ENCODE results near the gene ATAD3B. TPM values are rescaled to one million over a fixed set of nuclear protein-coding genes. Genes with fewer than 3 reads are reported as not detected.

The ATAD3B gene
- total RNA-seq, 1 experiment from 2014 or later, result 21.1 TPM

DNA sequence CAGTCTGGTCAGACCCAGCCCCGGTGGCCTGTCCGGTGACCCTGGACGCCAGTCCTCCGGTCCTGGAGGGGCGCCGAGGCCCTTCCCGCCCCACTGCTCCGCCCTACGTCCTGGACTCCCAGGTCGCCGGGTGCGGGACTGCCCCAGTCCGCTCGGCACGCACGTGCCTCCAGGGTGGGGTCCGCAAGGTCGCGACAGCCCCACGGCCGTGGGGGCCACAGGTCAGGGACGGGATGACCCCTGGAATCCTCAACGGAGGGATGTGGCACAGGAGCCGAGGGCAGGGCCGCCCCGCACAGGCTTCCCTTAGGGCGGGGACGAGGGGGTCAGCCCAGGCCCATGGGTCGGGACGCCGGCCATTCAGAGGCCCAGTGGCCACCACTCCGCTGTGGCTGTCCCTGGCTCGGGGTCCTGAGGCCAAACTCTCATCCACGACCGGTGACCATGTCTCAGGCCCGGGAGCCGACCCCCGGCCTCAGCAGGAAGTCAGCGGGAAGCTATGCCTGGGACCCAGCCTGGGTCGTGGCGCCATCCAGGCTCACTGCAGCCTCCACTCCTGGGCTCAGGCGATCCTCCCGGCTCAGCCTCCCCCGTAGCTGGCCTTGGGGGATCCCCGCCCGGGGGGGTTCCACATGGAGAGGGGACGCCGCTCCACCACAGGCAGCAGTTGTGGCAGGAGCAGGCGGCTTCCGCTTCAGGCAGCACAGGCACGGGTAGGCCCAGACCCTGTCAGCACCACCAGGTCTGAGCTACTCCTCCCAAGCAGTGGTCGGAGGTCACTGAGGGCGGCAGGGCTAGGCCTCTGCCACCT, 69.5 kb downstream of the ATAD3B start:
- DNase-seq (ENCODE audit: extremely low read depth, low read depth), result no peak

DNA sequence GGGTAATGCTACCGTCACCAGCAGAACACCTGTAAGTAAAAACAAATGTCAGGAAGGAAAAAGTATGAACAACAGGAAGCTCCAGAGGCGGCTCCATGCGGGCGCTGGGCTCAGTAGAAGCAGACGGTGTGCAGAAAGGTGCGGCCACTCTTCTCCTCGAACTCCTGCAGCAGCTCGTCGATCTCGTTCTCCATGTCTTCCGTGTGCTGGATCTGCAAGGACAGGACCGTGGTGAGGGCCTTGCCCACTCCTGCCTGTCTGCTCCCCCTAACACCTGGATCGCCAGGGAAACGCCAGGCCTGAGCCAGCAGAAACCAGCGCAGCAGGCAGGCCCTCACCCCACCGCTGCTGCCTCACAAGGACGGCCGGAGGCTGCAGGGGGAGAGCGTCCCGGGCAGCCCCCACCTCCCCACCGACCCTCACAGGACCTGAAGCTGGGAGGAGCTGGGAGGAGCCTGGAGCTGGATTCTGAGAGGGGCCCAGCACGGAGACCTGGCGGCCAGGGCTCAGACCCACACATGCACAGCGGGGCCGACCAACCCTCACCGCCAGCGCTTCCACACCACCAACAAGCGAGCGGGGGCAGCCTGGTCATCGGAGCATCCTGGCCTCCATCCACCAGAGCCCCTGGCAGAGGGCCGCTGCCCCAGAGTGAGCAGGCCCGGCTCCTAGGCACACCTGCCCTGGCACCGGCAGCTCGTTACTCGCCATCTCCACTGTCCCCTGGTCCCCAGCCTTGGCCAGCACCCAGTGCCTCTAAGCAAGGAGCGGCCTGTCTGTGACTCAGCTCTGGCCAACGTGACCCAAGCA, 70.6 kb downstream of the ATAD3B start:
- DNase-seq (ENCODE audit: extremely low read depth, low read depth), result no peak

DNA sequence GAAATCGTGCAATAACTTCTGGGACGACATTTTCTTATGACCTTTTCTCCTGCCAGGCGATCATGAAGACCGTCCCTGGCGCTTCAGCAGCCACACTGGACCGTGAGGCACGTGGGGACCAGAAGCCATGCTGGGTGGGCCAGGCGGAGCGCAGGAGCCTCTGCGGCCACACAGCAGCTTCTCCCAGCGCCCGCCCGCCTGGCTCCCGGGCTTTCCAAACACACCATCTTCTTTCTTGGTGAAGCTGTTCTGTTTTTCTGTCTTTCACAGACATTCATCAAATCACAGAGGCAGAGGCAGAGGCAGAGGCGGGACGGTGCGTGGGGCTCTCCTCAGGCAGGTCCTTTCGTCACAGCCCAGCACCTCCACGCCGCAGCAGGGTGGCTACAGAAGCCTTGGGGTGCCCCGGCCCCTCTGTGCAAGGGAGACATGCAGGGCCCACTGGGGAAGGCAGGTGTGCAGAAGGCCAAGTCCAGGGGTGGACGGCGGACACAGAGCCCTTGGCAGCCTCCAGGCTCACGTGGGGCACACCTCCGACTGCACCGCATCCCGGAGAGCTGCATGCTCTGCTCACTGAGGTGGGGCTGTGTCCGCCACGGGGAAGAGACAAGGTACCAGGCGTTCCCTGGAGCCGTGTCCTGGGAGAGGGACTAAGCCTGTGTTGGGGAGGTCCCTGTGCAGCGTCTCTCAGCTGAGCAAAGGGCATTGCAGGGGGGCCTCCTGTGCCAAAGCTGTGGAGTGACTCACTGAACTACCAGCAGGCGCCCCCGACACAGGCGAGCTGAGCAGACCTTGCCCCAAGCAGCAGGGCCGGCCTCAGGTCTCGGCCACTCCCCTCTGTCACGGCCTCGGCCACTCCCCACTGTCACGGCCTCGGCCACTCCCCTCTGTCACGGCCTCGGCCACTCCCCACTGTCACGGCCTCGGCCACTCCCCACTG, 71.5 kb downstream of the ATAD3B start:
- no peak for DNase-seq (ENCODE audit: extremely low read depth, low read depth)

DNA sequence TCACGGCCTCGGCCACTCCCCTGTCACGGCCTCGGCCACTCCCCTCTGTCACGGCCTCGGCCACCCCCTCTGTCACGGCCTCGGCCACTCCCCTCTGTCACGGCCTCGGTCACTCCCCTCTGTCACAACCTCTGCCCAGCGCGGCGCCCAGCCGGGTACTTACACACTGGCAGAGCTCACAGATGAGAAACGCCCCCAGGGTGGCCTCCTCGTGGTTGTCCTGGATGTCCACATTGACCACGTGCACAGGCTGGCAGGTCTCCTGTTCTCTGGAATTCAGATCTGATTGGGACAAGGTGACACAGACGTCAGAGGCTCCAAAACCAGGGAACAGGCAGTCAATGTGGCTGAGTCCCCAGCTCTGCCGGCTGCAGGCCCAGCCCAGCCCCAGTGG, 72.1 kb downstream of the ATAD3B start:
- no peak for DNase-seq (ENCODE audit: extremely low read depth, low read depth)

DNA sequence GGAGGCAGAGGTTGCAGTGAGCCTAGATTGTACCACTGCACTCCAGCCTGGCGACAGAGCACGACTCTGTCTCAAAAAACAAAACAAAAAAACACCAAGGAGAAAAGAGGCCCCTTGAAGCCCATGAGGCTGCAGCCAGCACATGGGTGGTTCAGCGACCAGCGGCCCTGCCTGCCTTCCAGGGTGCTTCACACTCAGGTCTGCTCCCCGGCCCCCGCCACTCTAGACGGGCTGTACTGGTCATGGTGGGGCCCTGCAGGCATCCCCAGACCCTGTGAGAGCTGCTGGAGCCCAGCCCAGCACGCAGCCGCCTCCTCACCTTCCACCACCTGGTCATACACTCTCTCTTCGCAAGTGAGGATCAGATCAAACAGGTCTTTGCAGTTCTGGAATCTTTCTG, 73.0 kb downstream of the ATAD3B start:
- no peak for DNase-seq (ENCODE audit: extremely low read depth, low read depth)

Other genes with a start within 250 kb of the ATAD3B start
- 81.0 and 83.6 TPM in 2 replicates for gene SDF4, start 239.8 kb upstream of the ATAD3B start, total RNA-seq (2014; rRNA removed; shearing (Covaris generic))
- gene B3GALT6, start 239.5 kb upstream of the ATAD3B start, total RNA-seq (2014; rRNA removed; shearing (Covaris generic)), result 15.6 and 17.5 TPM in 2 replicates
- gene C1QTNF12, start 225.0 kb upstream of the ATAD3B start, total RNA-seq (2014; rRNA removed; shearing (Covaris generic)), result 1.3 TPM in 1 of 2 replicates, not detected in the other
- gene UBE2J2, start 197.9 kb upstream of the ATAD3B start, total RNA-seq (2014; rRNA removed; shearing (Covaris generic)), result 49.6 and 52.2 TPM in 2 replicates
- gene SCNN1D, start 191.3 kb upstream of the ATAD3B start, total RNA-seq (2014; rRNA removed; shearing (Covaris generic)), result 1.6 and 1.7 TPM in 2 replicates
- 9.6 and 10.3 TPM in 2 replicates for gene ACAP3, start 163.8 kb upstream of the ATAD3B start, total RNA-seq (2014; rRNA removed; shearing (Covaris generic))
- gene PUSL1, start 163.2 kb upstream of the ATAD3B start, total RNA-seq (2014; rRNA removed; shearing (Covaris generic)), result 13.1 and 18.9 TPM in 2 replicates
- 56.6 and 60.4 TPM in 2 replicates for gene INTS11, start 147.1 kb upstream of the ATAD3B start, total RNA-seq (2014; rRNA removed; shearing (Covaris generic))
- 12.2 and 13.7 TPM in 2 replicates for gene CPTP, start 147.0 kb upstream of the ATAD3B start, total RNA-seq (2014; rRNA removed; shearing (Covaris generic))
- gene TAS1R3, start 140.5 kb upstream of the ATAD3B start, total RNA-seq (2014; rRNA removed; shearing (Covaris generic)), result 0.30 and 0.66 TPM in 2 replicates
- gene DVL1, start 122.3 kb upstream of the ATAD3B start, total RNA-seq (2014; rRNA removed; shearing (Covaris generic)), result 53.7 and 55.3 TPM in 2 replicates
- gene MXRA8, start 113.2 kb upstream of the ATAD3B start, total RNA-seq (2014; rRNA removed; shearing (Covaris generic)), result not detected in 2 replicates
- 103 and 128 TPM in 2 replicates for gene AURKAIP1, start 96.6 kb upstream of the ATAD3B start, total RNA-seq (2014; rRNA removed; shearing (Covaris generic))
- gene CCNL2, start 72.4 kb upstream of the ATAD3B start, total RNA-seq (2014; rRNA removed; shearing (Covaris generic)), result 70.1 and 110 TPM in 2 replicates
- gene MRPL20, start 64.5 kb upstream of the ATAD3B start, total RNA-seq (2014; rRNA removed; shearing (Covaris generic)), result 132 and 136 TPM in 2 replicates
- gene ANKRD65, start 50.5 kb upstream of the ATAD3B start, total RNA-seq (2014; rRNA removed; shearing (Covaris generic)), result 0.15 TPM in 1 of 2 replicates, not detected in the other
- gene VWA1, start 36.1 kb upstream of the ATAD3B start, total RNA-seq (2014; rRNA removed; shearing (Covaris generic)), result 5.0 and 8.0 TPM in 2 replicates
- 0.05 and 0.06 TPM in 2 replicates for gene ATAD3C, start 22.1 kb upstream of the ATAD3B start, total RNA-seq (2014; rRNA removed; shearing (Covaris generic))
- gene ATAD3A, start 40.4 kb downstream of the ATAD3B start, total RNA-seq (2014; rRNA removed; shearing (Covaris generic)), result 24.5 and 25.9 TPM in 2 replicates
- 0.67 TPM in 1 of 2 replicates, not detected in the other for gene TMEM240, start 68.9 kb downstream of the ATAD3B start, total RNA-seq (2014; rRNA removed; shearing (Covaris generic))
- gene SSU72, start 103.1 kb downstream of the ATAD3B start, total RNA-seq (2014; rRNA removed; shearing (Covaris generic)), result 94.5 and 112 TPM in 2 replicates
- 2.0 and 2.2 TPM in 2 replicates for gene FNDC10, start 128.4 kb downstream of the ATAD3B start, total RNA-seq (2014; rRNA removed; shearing (Covaris generic))
- gene MIB2, start 143.7 kb downstream of the ATAD3B start, total RNA-seq (2014; rRNA removed; shearing (Covaris generic)), result 18.9 and 19.0 TPM in 2 replicates
- 0.15 and 0.78 TPM in 2 replicates for gene MMP23B, start 160.4 kb downstream of the ATAD3B start, total RNA-seq (2014; rRNA removed; shearing (Covaris generic))
- 8.7 and 11.3 TPM in 2 replicates for gene CDK11B, start 187.2 kb downstream of the ATAD3B start, total RNA-seq (2014; rRNA removed; shearing (Covaris generic))
- 17.6 and 20.1 TPM in 2 replicates for gene SLC35E2B, start 221.0 kb downstream of the ATAD3B start, total RNA-seq (2014; rRNA removed; shearing (Covaris generic))

Measured in NCI-H460 (cell line).